Kidney epithelial cell (primary cell): ENCODE data around the gene XPOT. TPM values are rescaled to one million over a fixed set of nuclear protein-coding genes. Genes with fewer than 3 reads are reported as not detected.

Source experiments
- DNase-seq: peaks from one replicate; pipeline ENCODE4 v3.0.0-alpha.2; 2010; ENCODE audit warnings: low read depth
- H3K27me3 ChIP-seq: 2 replicates; pipeline ENCODE4 v1.6.0; 2011; ENCODE audit warnings: low read length; ENCODE audit not compliant: control insufficient read depth, insufficient read depth
- H3K36me3 ChIP-seq: 2 replicates; pipeline ENCODE4 v1.5.1; 2011; ENCODE audit warnings: low read length; ENCODE audit not compliant: control insufficient read depth, insufficient read depth
- H3K4me3 ChIP-seq: 2 replicates; pipeline ENCODE4 v1.5.1; 2011; ENCODE audit warnings: low read depth, mild to moderate bottlenecking, control low read depth, low read length
- CTCF ChIP-seq: IDR thresholded peaks from 2 replicates; pipeline ENCODE4 v1.5.1; 2011; ENCODE audit warnings: mild to moderate bottlenecking, moderate library complexity, low read length, control low read depth, inconsistent platforms; ENCODE audit not compliant: insufficient read depth, poor library complexity, severe bottlenecking
- total RNA-seq: library from RNA; depleted of rRNA; stranded (reverse); fragments of >200 nt; gene quantifications from 2 replicates; pipeline ENCODE4 v1.2.3, GENCODE V29; 2015

Gene XPOT
- total RNA-seq, 1 donor from 2014 or later = 129 TPM

- Histone ChIP-seq H3K36me3 (peaks cover 4% of the 10 kb centered on the region), H3K4me3 (no peak overlapping the region), H3K27me3 (no peaks in the 10 kb centered on the region)
- DNase-seq = no peak
- TF ChIP-seq CTCF = no peak
Observed at GRCh38 chr12:64413884-64414283, 9.7 kb downstream of the XPOT start.

GRCh38 chr12:64418209-64418608, 14.0 kb downstream of the XPOT start:
- H3K36me3 ChIP-seq = no peaks in the 10 kb centered on the region
- no peak for TF ChIP-seq CTCF
- H3K27me3 ChIP-seq = no peaks in the 10 kb centered on the region
- DNase-seq = no peak
- no peak overlapping the region for H3K4me3 ChIP-seq

GRCh38 chr12:64419696-64420095, 15.5 kb downstream of the XPOT start:
- no peak overlapping the region for H3K4me3 ChIP-seq
- no peak for TF ChIP-seq CTCF
- DNase-seq = no peak
- H3K27me3 ChIP-seq = no peaks in the 10 kb centered on the region
- H3K36me3 ChIP-seq = no peaks in the 10 kb centered on the region

- H3K27me3 ChIP-seq = no peaks in the 10 kb centered on the region
- no peak for DNase-seq
- no peaks in the 10 kb centered on the region for H3K36me3 ChIP-seq
- no peak overlapping the region for H3K4me3 ChIP-seq
- TF ChIP-seq CTCF = no peak
Observed at GRCh38 chr12:64427988-64428387, 23.8 kb downstream of the XPOT start.

GRCh38 chr12:64428956-64429355, 24.8 kb downstream of the XPOT start:
- Histone ChIP-seq H3K4me3 (no peak overlapping the region), H3K27me3 (no peaks in the 10 kb centered on the region), H3K36me3 (no peaks in the 10 kb centered on the region)
- no peak for TF ChIP-seq CTCF
- DNase-seq = no peak

- no peak overlapping the region for H3K4me3 ChIP-seq
- H3K27me3 ChIP-seq = no peaks in the 10 kb centered on the region
- H3K36me3 ChIP-seq = no peaks in the 10 kb centered on the region
- no peak for TF ChIP-seq CTCF
- no peak for DNase-seq
Observed at GRCh38 chr12:64430886-64431285, 26.7 kb downstream of the XPOT start.
